ENCODE results near the gene CNTLN. TPM values are rescaled to one million over a fixed set of nuclear protein-coding genes. Genes with fewer than 3 reads are reported as not detected.
"Not testable (repeated sequence)": the region's sequence is repeated elsewhere in the genome, so short reads cannot be mapped to it uniquely, and the experiment has no call there.

CNTLN gene
- total RNA-seq, 1 donor from 2014 or later: 16.7 TPM

GRCh38 chr9:17436854-17437253 is 302.0 kb downstream of the CNTLN start:
- Mint-ChIP-seq H3K27me3 (ENCODE audit: low read depth) (no peaks in the 10 kb centered on the region), H3K36me3 (ENCODE audit: low read depth) (peaks cover 23% of the 10 kb centered on the region), H3K9me3 (peaks cover 3% of the 10 kb centered on the region), H3K4me1 (no peaks in the 10 kb centered on the region), H3K4me3 (no peak overlapping the region), H3K27ac (ENCODE audit: unreplicated experiment) (no peak overlapping the region)
- TF ChIP-seq, protein P1, sequence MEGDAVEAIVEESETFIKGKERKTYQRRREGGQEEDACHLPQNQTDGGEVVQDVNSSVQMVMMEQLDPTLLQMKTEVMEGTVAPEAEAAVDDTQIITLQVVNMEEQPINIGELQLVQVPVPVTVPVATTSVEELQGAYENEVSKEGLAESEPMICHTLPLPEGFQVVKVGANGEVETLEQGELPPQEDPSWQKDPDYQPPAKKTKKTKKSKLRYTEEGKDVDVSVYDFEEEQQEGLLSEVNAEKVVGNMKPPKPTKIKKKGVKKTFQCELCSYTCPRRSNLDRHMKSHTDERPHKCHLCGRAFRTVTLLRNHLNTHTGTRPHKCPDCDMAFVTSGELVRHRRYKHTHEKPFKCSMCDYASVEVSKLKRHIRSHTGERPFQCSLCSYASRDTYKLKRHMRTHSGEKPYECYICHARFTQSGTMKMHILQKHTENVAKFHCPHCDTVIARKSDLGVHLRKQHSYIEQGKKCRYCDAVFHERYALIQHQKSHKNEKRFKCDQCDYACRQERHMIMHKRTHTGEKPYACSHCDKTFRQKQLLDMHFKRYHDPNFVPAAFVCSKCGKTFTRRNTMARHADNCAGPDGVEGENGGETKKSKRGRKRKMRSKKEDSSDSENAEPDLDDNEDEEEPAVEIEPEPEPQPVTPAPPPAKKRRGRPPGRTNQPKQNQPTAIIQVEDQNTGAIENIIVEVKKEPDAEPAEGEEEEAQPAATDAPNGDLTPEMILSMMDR (conservative IDR thresholded peaks at IDR 0.05): no peak
- no peak for DNase-seq (ENCODE audit: low read depth, low spot score)

GRCh38 chr9:17437813-17438212 is 303.0 kb downstream of the CNTLN start:
- H3K4me1 Mint-ChIP-seq: no peaks in the 10 kb centered on the region
- no peak overlapping the region for H3K4me3 Mint-ChIP-seq
- TF ChIP-seq, protein P1 (conservative IDR thresholded peaks at IDR 0.05): no peak
- H3K9me3 Mint-ChIP-seq: peaks cover 3% of the 10 kb centered on the region
- peaks cover 19% of the 10 kb centered on the region for H3K36me3 Mint-ChIP-seq (ENCODE audit: low read depth)
- no peak overlapping the region for H3K27ac Mint-ChIP-seq (ENCODE audit: unreplicated experiment)
- no peaks in the 10 kb centered on the region for H3K27me3 Mint-ChIP-seq (ENCODE audit: low read depth)
- no peak for DNase-seq (ENCODE audit: low read depth, low spot score)

DNA sequence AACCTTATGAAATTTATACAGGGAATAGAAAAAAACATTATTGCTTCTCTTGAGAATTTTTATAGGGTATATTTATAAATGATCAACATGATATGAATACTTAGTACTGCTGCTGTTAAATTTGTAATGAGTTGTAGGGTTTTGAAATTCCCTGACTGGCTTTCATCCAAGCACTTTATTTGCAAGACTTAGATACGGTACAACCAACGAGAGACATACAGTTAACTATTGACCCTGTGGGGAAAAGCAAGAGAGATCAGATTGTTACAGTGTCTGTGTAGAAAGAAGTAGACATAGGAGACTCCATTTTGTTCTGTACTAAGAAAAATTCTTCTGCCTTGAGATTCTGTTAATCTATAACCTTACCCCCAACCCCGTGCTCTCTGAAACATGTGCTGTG is 310.3 kb downstream of the CNTLN start:
- H3K27me3 Mint-ChIP-seq (ENCODE audit: low read depth); H3K27ac Mint-ChIP-seq (ENCODE audit: unreplicated experiment); DNase-seq (ENCODE audit: low read depth, low spot score); H3K4me3 Mint-ChIP-seq; H3K9me3 Mint-ChIP-seq; H3K4me1 Mint-ChIP-seq: not testable (repeated sequence)
- peaks cover 17% of the 10 kb centered on the region for H3K36me3 Mint-ChIP-seq (ENCODE audit: low read depth)

DNA sequence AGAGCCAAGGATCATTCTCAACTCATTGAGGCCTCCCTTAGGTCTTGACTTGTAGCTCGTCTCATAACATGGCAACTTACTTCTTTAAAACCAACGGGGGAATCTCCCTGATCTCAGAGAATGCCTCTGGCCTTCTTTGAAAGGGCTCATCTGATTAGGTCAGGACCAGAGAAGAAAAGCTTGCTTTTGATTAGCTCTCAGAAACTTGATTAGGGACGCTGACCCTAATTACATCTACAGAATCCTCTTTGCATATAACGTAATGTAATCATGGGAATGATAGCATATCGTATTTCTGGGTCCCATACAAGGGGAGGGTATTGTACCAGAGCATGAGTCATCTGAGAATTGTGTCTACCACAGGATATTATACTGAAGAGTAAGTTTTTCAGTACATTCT is 318.9 kb downstream of the CNTLN start:
- no peaks in the 10 kb centered on the region for H3K27me3 Mint-ChIP-seq (ENCODE audit: low read depth)
- no peaks in the 10 kb centered on the region for H3K36me3 Mint-ChIP-seq (ENCODE audit: low read depth)
- no peaks in the 10 kb centered on the region for H3K4me1 Mint-ChIP-seq
- H3K9me3 Mint-ChIP-seq: no peaks in the 10 kb centered on the region
- no peak for DNase-seq (ENCODE audit: low read depth, low spot score)
- no peak overlapping the region for H3K27ac Mint-ChIP-seq (ENCODE audit: unreplicated experiment)
- H3K4me3 Mint-ChIP-seq: no peak overlapping the region
- TF ChIP-seq, protein P1 (conservative IDR thresholded peaks at IDR 0.05): no peak

- TF ChIP-seq, protein P1 (conservative IDR thresholded peaks at IDR 0.05): peak; percentile 93
- no peak overlapping the region for H3K4me3 Mint-ChIP-seq
- peak; percentile 25 for DNase-seq (ENCODE audit: low read depth, low spot score)
- no peaks in the 10 kb centered on the region for H3K27me3 Mint-ChIP-seq (ENCODE audit: low read depth)
- no peaks in the 10 kb centered on the region for H3K9me3 Mint-ChIP-seq
- peaks cover 3% of the 10 kb centered on the region for H3K4me1 Mint-ChIP-seq
- H3K27ac Mint-ChIP-seq (ENCODE audit: unreplicated experiment): no peak overlapping the region
- H3K36me3 Mint-ChIP-seq (ENCODE audit: low read depth): peaks cover 4% of the 10 kb centered on the region
These were observed 328.1 kb downstream of the CNTLN start for GRCh38 chr9:17462869-17463464.

DNA sequence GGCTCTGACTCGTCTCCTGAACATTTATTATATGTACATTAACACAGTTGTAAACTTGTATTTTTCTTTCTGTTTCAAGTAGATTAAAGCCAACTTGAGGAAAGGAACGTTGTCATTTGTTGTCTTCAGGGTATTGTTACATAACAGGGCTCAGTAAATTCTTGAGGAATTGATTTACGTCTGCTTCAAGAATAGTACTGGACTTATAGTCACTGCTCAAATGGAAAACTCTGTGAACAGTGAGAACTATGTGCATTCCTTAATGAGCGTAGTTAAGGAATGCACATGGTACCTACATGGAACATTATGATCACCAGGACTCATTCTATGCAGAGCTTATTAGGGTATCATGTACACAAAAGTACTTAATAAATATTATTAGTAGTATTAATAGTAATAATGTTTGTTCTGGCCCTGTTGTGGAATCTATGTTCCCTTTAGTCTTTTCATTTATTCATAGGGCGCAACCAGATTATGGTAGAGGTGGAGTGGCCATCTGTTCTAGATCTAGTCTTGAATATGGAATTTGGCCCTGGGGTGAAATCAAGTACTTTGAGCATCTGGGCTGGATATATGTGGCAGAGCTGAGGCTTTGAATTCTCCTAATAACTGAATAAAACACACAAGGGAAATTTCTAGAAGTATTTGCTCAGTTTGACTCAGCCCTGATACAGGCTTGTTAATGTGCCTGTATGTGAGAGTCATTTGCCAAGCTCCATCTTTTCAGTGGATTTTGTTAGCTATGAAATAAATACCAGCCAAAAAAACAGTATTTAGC is 335.4 kb downstream of the CNTLN start:
- Mint-ChIP-seq H3K9me3 (no peaks in the 10 kb centered on the region), H3K27ac (ENCODE audit: unreplicated experiment) (no peak overlapping the region), H3K4me3 (no peak overlapping the region), H3K4me1 (peaks cover 3% of the 10 kb centered on the region), H3K36me3 (ENCODE audit: low read depth) (peaks cover 5% of the 10 kb centered on the region), H3K27me3 (ENCODE audit: low read depth) (no peaks in the 10 kb centered on the region)
- TF ChIP-seq, protein P1 (conservative IDR thresholded peaks at IDR 0.05): no peak
- DNase-seq (ENCODE audit: low read depth, low spot score): no peak

Data from neural crest cell (in vitro differentiated cells).